HepG2 (cell line): ENCODE measurements around the gene SLC25A11. TPM values are rescaled to one million over a fixed set of nuclear protein-coding genes. Genes with fewer than 3 reads are reported as not detected.
A peak's percentile ranks its signal among the peaks of the same experiment; 100 is the strongest.

ENCODE experiments used
- ATF7 ChIP-seq, 2 experiments: fragments of 450-650 bp in 1 of 2; sonication (generic) in 1 of 2; formaldehyde crosslinking in 1 of 2; IDR thresholded peaks; 2 replicates each; pipeline versions ENCODE4 v1.4.0 to v1.6.1; 2016 to 2020; ENCODE audit warnings: antibody characterized with exemption in 1 of 2, mild to moderate bottlenecking in 1 of 2, missing genetic modification reagents in 1 of 2
- CENPBD1 ChIP-seq: sonication (generic); formaldehyde crosslinking; IDR thresholded peaks from 2 replicates; pipeline ENCODE4 v1.8.0; 2022; ENCODE audit warnings: missing genetic modification reagents, low read depth, mild to moderate bottlenecking, borderline replicate concordance
- HNRNPLL ChIP-seq: fragments of 200-400 bp; formaldehyde crosslinking; IDR thresholded peaks from 2 replicates; pipeline ENCODE4 v1.6.1; 2017; ENCODE audit warnings: mild to moderate bottlenecking, low read depth, low read length; ENCODE audit not compliant: poor library complexity, severe bottlenecking
- IKZF1 ChIP-seq: fragments of 450-650 bp; IDR thresholded peaks from 2 replicates; pipeline ENCODE4 v1.7.1; 2016
- KDM2A ChIP-seq: sonication (generic); formaldehyde crosslinking; IDR thresholded peaks from 2 replicates; pipeline ENCODE4 v1.4.0; 2020; ENCODE audit warnings: low read depth, missing genetic modification reagents, borderline replicate concordance
- KLF12 ChIP-seq: sonication (generic); formaldehyde crosslinking; IDR thresholded peaks from 2 replicates; pipeline ENCODE4 v1.4.0; 2020; ENCODE audit warnings: missing genetic modification reagents, borderline replicate concordance
- NFE2 ChIP-seq: sonication (generic); formaldehyde crosslinking; IDR thresholded peaks from 2 replicates; pipeline ENCODE4 v1.4.0; 2020; ENCODE audit warnings: missing genetic modification reagents
- NR2F1 ChIP-seq, 2 experiments: fragments of 450-650 bp in 1 of 2; formaldehyde crosslinking in 1 of 2; IDR thresholded peaks; 2 replicates each; pipeline versions ENCODE4 v1.5.0 to v1.6.1; 2016 to 2020; ENCODE audit warnings: mild to moderate bottlenecking in 1 of 2, missing compliant biosample characterization in 1 of 2, missing genetic modification reagents in 1 of 2, moderate library complexity in 1 of 2
- RAD21 ChIP-seq: fragments of 450-650 bp; formaldehyde crosslinking; IDR thresholded peaks from 2 replicates; pipeline ENCODE4 v1.5.0; 2020; ENCODE audit warnings: mild to moderate bottlenecking
- SRY ChIP-seq: sonication (generic); formaldehyde crosslinking; IDR thresholded peaks from 2 replicates; pipeline ENCODE4 v1.8.0; 2022; ENCODE audit warnings: mild to moderate bottlenecking, missing genetic modification reagents
- THAP8 ChIP-seq: sonication (generic); formaldehyde crosslinking; IDR thresholded peaks from 2 replicates; pipeline ENCODE4 v1.5.1; 2020; ENCODE audit warnings: missing genetic modification reagents, mild to moderate bottlenecking, borderline replicate concordance
- TMF1 ChIP-seq: sonication (generic); formaldehyde crosslinking; IDR thresholded peaks from 2 replicates; pipeline ENCODE4 v1.8.1; 2022; ENCODE audit warnings: low read depth, missing genetic modification reagents
- ZBTB43 ChIP-seq: sonication (generic); formaldehyde crosslinking; conservative IDR thresholded peaks from 2 replicates; pipeline ENCODE4 v1.4.0; 2020; ENCODE audit warnings: missing genetic modification reagents
- ZFP1 ChIP-seq: IDR thresholded peaks from 2 replicates; pipeline ENCODE4 v1.6.1; 2016
- ZFYVE20 ChIP-seq: sonication (generic); formaldehyde crosslinking; IDR thresholded peaks from 2 replicates; pipeline ENCODE4 v1.8.0; 2023; ENCODE audit warnings: low read depth, mild to moderate bottlenecking, moderate library complexity, missing genetic modification reagents, borderline replicate concordance
- ZMYM2 ChIP-seq: sonication (generic); formaldehyde crosslinking; IDR thresholded peaks from 2 replicates; pipeline ENCODE4 v1.8.0; 2022; ENCODE audit warnings: mild to moderate bottlenecking, missing genetic modification reagents
- ZNF318 ChIP-seq: sonication (generic); formaldehyde crosslinking; IDR thresholded peaks from 2 replicates; pipeline ENCODE4 v1.4.0; 2020; ENCODE audit warnings: mild to moderate bottlenecking, missing genetic modification reagents
- polyA plus RNA-seq, 8 experiments: library from polyadenylated mRNA; depleted of rRNA in 3 of 8; stranded (reverse) in 7 of 8; unstranded in 1 of 8; fragments of >200 nt; fragmentation: Illumina TruSeq in 4 of 8; extraction: Trizol in 4 of 8; gene quantifications; 2 replicates each; pipeline versions ENCODE4 v1.2.1 to v1.2.3, GENCODE V29; 2011 to 2016; ENCODE audit warnings: low read depth in 4 of 8, missing spikeins in 1 of 8, mixed read lengths in 1 of 8; ENCODE audit not compliant: insufficient read depth in 1 of 8
- total RNA-seq, 5 experiments: library from RNA; depleted of rRNA; stranded (reverse); fragments of >200 nt; fragmentation: Illumina TruSeq; extraction: Trizol; gene quantifications; 2 replicates each; pipeline ENCODE4 v1.2.3, GENCODE V29; 2016; ENCODE audit warnings: low read depth in 1 of 5

Gene SLC25A11
- total and polyA plus RNA-seq, 2 of the 13 experiments (the other 11 are each of a cell fraction or from before 2014, with no cell fraction given) = 35.4 to 47.2 TPM

GRCh38 chr17:4967539-4968485 lies 28.0 kb upstream of the SLC25A11 start, which contains the start of gene SPAG7 (continued):
- no peak for TF ChIP-seq ZNF318 (CRISPR knock-in tag)
- TF ChIP-seq HNRNPLL = no peak
- peak; percentile 77 for TF ChIP-seq RAD21 (CRISPR knock-in tag)
- TF ChIP-seq ZMYM2 (CRISPR knock-in tag) = no peak
- TF ChIP-seq NFE2 = no peak
- TF ChIP-seq NR2F1 (CRISPR knock-in tag; IDR thresholded peaks at IDR 0.05) = peak in 1 of 2 experiments; percentile 43; a peak in 1 of 4 replicates
- no peak for TF ChIP-seq IKZF1
- TF ChIP-seq ZBTB43 (CRISPR knock-in tag) = no peak
- TF ChIP-seq SRY (CRISPR knock-in tag) = peak; percentile 77; the same call in 1 of the 2 replicates
- peak; percentile 27; the same call in 1 of the 2 replicates for TF ChIP-seq TMF1 (CRISPR knock-in tag)
- TF ChIP-seq THAP8 = 0 out of 2 replicates have a peak, but pooled peaks have one; percentile 50
- no peak for TF ChIP-seq ATF7 (IDR thresholded peaks at IDR 0.05)
- TF ChIP-seq ATF7 (CRISPR knock-in tag; IDR thresholded peaks at IDR 0.05) = no peak
- no peak; the same call in 1 of the 2 replicates for TF ChIP-seq KLF12 (CRISPR knock-in tag)
- no peak; the same call in 1 of the 2 replicates for TF ChIP-seq ZFYVE20 (CRISPR knock-in tag)
- TF ChIP-seq ZFP1 (CRISPR knock-in tag) = no peak
- TF ChIP-seq KDM2A = peak; percentile 68; the same call in 1 of the 2 replicates
- no peak for TF ChIP-seq CENPBD1 (CRISPR knock-in tag)
